GM18502 (cell line): ENCODE results near the gene LAMA5.

Source experiments
- ATAC-seq: cut with Tn5 transposase; IDR thresholded peaks from one replicate; pipeline ENCODE4 v1.9.1; 2021; ENCODE audit warnings: mild to moderate bottlenecking; ENCODE audit not compliant: unreplicated experiment, poor library complexity

The LAMA5 gene

DNA sequence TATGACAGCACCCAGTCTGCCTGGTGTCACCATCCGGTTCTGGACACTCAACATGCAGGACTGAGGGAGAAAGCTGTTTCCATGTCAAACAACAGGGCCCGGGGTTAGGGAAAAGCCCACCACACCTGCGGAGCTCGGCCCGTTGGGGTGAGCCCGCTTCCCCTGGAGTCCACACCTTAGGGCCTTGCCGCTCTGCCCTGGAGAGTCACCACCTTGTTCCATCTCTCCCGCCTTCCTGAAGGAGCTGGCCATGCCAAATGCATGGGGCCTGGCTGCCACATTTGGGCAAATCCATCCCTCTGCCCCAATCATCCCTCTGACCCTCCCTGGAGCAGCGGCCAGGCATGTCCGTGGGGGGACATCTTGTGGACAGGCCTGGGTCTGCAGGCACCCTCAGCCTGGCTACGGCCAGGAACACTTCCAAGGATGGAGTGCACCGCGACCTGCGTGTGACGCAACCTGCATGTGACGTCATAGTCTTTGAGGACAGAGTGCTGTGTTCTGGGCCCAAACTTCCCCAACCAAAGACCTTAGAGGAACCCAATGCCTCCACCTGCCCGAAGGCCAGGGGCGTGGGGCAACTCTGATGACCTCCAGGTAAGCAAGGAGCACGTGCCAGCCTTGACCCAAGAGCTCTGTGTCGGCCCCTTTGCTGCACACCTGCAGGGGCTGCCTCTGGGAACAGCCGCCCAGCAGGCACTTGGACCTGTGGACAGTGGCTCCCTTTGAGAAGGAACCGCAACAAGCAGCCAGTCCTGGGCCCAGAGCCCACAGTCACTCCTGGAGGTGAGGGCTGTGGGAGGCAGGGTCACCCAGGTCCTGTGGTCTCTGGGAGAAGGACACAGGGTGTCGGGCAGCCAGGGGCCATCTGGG is 38.2 kb upstream of the LAMA5 start:
- ATAC-seq = no peak

DNA sequence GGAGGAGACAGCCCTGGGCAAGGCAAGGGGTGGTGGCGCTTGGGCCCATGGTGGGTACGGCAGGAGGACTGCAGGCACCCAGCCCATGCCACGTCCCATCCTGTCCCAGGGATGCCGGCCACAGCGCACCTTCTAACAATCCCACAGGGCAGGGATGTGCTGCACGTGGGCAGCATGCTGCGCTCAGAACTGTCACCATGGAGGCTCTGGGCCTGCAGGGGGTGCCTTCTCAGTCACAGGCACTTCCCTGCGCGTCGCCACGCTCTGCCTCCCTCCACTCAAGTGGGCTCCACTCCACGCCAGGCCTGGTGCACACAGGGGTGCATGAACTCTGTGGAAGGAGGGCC is 37.6 kb upstream of the LAMA5 start:
- no peak for ATAC-seq

DNA sequence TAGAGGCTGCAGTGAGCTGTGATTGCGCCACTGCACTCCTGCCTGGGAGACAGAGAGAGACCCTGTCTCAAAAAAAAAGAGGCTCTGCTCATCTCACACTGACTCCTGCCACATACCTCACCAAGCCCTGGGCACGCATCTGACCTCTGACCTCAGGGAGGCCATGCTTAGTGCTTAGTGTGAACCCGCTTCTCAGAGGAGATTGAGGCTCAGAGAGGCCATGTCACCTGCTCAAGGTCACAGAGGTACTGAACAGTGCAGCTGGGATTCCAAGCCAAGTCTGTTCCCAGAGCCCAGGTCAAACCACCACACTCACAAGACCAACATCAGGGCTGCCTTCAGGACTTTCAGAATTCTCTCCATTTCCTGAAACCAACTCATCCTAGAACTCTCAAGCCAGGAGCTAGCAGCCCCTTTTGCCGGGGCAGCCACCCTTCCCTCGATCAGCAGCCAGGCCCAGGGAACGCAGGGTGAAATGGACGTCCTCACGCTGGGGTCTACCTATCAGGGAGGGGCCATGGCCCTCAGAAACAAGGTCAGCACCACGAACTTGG is 37.1 kb upstream of the LAMA5 start:
- ATAC-seq = no peak

DNA sequence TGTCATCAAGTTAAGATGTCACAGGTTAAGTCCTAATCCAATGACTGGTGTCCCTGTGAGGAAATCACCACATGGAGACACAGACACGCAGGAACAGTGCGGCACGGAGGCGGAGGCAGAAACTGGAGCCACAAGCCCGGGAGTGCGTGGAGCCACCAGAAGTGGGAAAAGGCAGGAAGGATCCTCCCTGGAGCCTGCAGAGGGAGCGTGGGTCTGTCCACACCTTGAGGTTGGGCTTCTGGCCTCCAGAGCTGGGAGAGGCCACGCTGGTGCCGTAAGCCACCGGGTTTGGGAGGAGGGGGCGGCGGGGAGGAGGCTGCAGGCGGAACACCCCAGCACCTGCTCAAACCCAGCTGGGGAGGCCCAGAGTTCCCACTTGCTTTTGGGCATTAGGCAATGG is 36.2 kb upstream of the LAMA5 start:
- no peak for ATAC-seq

DNA sequence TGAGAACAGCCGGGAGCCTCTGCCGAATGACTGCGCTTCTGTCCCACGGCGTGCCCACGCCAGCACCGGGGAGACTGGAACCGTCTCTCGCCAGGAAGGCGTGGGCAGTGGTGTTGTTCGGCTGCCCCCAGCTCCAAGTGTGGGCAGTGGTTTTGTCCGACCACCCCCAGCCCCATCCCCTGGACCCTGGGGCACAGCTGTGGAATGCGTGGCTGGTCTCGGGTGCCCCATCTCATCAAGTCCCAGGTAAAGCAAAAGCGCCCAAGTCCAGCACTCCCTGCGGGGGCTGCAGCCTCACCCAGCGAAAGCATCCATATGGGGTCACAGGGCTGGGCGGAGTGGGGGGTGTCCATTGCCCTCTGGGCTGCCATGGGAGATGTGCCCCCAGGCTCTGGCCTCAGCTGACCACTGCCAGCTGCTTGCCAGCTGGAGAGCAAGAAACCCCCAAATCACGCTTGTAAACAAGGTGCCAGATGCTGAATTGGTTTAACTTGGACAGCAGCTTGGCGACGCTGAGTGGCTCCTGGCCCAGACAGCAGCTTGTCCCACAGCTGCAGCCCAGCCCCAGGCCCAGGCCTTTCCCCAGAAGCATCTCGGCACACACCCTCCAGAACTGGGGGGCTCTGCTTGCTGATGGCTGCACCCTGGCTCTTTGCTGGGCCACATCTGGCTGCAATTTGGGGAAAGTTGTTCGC is 35.5 kb upstream of the LAMA5 start:
- ATAC-seq = no peak

DNA sequence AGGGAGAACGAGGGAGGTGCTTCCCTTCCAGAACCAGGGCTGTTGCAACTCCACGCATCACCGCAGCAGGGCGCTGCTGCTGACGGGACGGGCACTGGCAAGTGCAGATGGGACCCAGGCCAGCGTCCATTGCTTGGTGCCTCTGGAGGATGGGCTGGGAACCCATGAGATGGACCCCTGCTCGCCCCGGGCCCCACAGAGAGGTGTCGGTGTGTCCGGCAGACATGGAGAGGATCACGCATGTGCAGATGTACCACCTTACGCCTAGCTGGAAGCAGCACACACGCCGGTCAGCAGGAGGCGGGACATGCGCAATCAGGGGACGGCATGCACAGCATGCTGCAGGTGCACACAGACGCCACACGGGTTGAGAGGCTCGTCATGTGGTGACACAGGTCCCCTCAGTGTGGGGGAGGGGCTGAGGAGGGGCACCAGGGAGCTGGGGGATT is 34.2 kb upstream of the LAMA5 start:
- ATAC-seq = no peak

DNA sequence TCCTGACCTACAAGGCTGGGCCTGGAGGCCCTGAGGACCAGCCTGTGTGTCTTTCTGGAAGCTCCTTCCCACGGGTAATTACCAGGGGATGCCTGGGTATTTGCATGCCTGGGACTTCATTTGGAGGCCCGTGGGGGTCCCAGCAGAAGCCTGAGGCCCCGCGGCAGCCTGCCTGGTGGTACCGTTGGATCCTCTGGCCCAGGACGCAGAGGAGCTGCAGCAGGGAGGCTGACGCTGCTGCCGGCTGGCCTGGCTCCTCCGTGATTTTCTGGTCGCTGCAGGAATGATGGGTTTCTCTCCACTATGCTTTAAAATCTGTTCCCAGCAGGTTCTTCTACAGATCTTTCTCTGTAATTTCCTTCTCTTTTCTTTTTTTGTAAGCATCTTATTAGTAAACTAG is 33.4 kb upstream of the LAMA5 start:
- no peak for ATAC-seq

DNA sequence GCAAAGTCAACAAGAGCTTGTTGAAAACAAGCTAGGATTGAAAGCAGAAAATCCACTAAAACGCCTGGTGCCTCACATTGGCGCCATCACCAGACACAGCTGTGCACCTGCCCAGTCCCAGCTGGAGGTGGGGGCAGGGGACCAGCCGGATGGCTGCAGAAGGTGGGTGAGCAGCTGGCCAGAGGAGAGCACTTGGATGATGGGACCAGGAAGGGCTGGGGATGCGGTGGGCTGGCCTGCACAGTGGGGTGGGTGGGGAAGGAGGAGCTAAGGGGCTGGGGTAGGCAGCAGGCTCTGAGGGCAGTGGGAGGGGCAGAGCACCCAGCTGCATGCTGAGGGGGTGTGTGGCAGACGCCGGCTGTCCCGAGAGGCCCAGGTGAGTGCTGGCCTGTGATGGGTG is 32.9 kb upstream of the LAMA5 start:
- no peak for ATAC-seq

DNA sequence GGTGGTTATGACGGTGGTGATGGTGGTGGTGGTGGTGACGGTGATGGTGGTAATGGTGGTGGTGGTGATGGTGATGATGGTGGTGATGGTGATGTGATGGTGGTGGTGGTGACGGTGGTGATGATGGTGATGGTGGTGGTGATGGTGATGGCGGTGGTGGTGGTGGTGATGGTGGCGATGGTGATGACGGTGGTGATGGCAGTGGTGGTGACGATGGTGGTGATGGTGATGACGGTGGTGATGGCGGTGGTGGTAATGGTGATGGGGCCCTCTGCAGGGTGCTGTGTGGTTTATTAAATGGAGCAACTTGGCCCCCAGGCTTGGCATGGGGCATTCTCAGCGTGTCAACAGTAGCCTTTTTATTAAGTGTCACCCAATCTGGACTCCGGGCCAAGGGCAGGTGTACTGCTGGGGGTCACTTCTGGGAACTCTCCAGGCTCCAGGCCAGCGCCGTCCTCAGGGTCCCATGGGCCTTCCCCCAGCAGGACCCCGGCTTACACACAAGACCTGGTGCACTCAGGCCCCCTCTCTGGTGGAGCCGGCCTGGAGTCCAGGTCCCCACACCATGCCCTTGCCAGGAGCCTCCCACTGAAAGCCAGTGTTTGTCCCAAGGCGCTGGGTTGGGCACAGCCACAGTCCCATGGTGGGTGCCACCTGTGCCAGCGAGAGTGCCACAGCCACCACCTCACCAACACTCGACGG is 31.2 kb upstream of the LAMA5 start:
- no peak for ATAC-seq

DNA sequence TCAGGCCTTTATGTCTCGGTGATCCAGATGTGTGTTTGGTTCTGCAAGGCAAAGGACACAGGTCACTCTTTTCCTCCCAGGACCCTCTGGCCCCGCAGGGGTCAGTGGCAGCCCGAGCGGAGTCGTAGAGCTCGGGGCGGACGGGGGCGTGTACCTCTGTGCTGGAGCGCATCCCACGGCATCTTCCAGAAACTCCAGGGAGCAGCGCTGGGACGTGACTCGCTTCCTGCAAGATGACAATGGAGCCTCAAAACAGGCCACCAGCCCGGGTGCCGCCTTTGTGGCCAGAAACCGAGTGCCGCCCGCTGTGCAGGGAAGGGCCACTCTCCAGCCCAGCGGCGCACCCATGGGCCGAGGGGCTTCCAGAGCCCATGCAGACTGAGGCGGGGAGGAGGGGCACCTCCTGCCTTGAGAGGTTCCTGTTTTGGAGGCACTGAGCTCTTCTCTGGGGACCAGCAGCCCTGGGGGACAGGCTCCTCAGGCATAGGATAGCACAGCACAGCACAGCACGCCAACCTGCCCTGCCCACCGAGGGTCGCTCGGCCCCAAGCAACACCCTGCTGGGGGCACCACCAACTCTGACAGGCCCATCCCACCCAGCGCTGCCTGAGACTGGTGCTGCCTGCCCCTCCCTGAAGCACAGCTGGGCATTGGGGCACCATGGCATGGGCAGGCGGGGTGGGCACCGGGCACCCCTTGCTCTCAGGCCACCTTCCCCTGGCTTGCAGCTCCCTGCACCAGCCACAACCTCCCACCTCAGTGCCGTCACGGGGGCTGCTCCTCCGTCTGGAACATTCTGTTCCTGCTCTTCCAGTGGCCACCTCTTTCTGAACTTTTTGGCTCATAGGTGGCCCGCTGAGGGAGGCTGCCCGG is 29.5 kb upstream of the LAMA5 start:
- ATAC-seq = no peak

DNA sequence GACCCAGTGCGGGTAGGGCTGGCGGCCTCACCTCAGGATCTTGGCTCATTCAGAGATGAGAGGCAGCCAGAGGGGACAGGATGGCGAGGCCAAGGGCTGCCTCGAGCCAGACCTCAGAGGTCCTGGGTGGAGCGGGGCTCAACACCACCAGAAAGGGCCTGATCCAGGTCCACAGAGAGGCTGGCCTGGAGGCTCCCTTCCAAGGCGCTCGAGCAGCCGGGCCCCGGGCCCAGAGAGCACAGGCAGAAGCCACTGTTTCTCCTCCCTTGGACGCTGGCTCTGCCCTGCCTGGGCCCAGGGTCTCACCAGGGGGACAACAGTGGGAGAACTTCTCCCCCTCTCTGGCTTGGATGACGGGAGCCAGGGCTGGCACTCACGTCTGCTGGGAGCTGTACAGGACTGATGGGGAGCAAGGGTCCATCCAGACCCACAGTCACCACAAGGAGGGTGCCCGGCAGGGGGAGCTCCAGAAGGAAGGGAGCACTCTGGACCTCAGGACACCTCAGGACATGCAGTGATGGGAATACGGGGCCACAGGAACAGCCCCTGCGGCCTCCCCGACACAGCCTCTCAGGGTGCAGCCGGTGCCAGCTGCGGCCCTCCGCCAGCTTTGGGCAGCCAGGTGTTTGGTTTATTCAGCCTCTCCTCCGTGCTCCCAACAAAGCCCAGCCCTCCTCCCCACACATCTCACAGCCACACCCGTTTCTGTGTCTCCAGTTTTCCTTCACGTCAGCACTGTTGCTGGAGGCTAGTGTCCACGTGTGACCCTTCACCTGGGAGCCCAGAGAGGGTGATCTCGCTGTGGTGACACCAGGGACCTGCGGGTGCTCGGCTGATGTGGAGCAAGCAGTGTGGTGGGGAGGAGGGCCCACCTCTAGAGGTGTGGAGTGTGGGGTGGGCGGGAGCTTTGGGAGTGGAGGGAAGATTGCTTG is 28.5 kb upstream of the LAMA5 start:
- ATAC-seq = no peak

DNA sequence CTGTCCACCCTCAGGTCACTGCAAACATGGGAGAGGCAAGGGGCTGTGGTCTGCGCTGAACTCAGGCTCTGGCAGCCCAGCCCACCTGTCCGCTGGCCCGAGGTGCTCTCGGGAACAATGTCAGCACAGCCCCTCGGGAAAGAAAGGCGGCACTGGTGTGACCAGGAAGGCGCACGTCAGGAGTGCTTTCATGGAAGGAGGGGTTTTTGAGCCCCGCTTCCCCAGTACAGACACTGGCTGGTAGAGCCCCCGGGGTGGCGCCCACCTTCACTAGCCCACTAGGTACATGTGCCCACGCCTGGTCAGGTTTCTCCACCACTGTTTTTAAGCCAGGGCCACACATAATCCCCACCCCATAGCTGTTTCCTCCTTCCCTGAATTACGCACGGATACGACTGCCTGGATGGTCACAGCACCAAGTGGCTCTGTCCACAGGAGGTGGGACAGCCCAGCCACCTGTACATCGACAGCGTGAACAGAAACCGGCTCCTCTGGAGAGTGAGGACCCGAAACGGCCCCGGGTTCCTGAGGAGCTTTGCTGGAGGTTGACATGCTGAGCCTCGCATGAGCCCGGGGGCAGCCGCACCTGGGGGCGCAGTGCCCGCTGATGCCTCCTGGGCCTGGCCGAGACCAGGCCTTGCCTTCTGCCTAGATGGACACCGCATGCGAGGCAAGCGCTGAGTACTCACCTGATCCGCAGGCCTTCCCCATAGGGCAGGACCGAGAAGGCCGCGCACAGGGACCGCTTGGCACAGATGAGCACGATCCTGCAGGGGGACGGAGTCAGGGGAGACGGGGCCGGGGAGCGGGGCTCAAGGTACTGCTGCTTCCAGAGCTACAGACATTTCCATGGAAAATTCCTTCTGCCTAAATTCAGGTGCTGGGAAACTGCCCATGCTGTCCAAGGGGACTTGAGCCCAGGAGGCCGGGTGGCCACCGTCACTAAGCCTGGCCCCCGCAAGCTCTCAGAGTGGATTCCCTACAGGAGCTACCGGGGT is 27.4 kb upstream of the LAMA5 start:
- ATAC-seq = no peak

DNA sequence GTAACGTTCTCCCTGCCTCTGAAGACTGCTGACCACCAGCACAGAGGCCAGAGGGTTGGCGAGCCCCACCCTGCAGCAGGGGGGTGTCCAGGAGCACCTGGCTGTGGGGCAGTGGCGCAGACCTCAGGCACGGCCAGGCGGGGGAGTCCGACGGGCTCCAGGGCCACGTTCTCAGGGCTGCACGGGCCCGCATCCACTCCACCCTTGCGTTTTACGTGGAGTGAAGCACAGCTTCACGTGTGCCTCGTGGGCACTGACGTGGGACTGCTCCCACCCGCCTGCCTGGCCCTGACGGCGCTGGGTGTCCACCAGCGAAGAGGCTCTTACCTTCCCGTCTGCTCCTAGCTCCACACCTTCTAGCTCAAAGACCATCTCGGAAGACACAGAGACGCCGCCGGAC is 26.7 kb upstream of the LAMA5 start:
- no peak for ATAC-seq

DNA sequence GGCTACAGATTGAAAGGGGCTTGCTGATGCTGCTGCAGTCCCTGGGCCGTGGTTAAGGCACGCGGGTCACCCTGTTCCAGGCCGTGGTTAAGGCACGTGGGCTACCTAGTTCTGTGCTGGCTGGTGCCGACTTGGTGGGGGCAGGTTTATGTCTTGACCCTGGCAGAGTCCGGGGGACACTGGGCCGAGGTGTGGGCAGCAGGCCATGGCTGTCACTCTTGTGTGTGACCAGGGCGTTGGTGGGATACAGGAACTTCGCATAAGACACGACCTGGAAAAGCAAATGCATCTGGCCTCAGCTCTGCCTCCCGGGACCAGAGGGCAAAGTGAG is 26.2 kb upstream of the LAMA5 start:
- ATAC-seq = no peak

DNA sequence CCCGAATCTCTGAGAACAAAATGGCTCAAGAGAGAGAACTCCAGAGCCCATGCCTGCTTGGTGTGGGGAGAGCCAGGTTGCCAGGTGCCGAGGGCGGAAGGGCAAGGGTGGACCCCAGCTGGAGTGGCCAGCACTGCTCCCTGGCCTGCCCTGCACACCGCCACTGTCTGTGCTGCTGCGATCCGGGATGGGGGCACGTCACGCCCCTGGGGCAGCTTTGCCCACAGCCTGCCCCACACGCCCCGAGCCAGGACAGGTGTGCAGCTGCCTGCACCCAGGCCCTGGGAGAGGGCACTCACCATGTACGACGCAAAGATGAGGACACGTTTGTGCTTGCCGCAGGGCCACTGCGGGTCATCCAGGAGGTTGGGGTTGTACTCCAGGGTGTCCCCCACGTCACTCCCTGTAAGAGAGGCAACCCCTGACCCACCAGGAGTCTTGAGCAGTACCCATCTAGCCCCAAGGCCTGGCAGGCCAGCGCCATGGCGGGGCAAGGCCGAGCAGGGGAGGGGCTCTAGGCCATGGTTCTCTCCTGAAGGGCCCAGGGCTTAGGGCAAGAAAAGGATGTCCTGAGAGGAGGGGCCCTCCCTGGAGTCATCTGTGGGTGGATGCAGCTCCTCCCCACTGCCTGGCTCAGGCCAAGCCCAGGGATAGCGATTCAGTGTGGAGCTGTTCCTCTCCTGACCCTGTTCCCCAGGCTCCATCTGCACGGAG is 25.7 kb upstream of the LAMA5 start:
- ATAC-seq = no peak

DNA sequence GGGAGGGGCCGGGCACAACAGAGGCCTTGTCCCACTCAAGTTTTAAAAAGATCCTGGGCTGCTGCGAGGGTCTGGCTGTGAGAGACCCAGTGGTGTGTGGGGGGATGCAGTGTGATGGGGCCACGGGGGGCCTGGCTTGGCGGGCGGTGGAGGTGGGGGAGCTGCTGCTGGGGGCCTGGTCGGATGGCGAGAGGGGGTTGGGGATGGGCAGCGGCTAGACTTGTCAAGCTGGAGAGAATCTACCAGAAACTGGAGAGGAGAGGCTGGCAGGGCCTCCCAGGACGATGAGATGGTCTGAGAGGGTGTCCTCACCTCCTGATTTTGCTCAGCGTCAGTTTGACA is 24.9 kb upstream of the LAMA5 start:
- no peak for ATAC-seq
